ENCODE measurements around the gene RNLS.

The RNLS gene

GRCh38 chr10:88471899-88472298 is 111.2 kb downstream of the RNLS start:
- H3K4me1 Mint-ChIP-seq = no peaks in the 10 kb centered on the region
- H3K27me3 Mint-ChIP-seq (ENCODE audit: low read depth) = no peaks in the 10 kb centered on the region

DNA sequence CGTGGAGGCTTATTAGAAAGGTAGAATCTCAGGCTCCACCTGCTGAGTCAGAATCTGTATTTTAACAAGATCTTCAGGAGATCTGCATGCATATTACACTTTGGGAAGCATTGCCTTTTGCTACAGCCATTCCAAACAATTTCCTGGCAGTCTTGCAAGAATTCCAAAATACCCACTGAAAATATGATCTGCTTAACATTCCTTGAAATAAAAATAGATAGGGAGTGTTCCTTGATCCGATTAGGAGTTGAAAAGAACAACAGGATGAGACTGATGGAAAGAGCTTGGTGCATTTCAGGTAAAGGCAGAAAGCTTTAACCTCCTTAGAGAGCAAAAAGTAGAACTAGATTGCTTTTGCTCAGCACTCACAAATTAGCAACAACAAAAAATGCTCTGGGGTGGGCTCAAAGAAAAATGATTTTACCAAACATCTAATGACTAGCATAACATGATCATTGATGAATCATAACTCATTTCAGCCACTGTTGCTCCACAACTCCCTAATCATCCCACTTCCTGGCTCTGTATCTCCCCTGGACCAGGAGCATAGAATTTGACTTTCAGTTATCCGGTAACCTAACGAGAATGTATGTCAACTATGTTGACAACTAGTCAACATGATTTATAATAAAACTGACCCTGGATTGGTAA is 115.2 kb downstream of the RNLS start:
- no peak overlapping the region for H3K27ac Mint-ChIP-seq
- no peak overlapping the region for H3K4me3 Mint-ChIP-seq
- no peaks in the 10 kb centered on the region for H3K36me3 Mint-ChIP-seq (ENCODE audit: low read depth)
- H3K9me3 Mint-ChIP-seq = no peaks in the 10 kb centered on the region
- no peaks in the 10 kb centered on the region for H3K27me3 Mint-ChIP-seq (ENCODE audit: low read depth)
- H3K4me1 Mint-ChIP-seq = no peaks in the 10 kb centered on the region
- TF ChIP-seq CTCF (IDR thresholded peaks at IDR 0.05; ENCODE audit: unreplicated experiment in 3 of 3) = no peak

More at GRCh38 chr10:88471899-88472298, 111.2 kb downstream of the RNLS start:
- Mint-ChIP-seq H3K36me3 (ENCODE audit: low read depth) (no peaks in the 10 kb centered on the region), H3K9me3 (no peaks in the 10 kb centered on the region), H3K4me3 (no peak overlapping the region), H3K27ac (no peak overlapping the region)
- TF ChIP-seq CTCF (IDR thresholded peaks at IDR 0.05; ENCODE audit: unreplicated experiment in 3 of 3) = no peak

DNA sequence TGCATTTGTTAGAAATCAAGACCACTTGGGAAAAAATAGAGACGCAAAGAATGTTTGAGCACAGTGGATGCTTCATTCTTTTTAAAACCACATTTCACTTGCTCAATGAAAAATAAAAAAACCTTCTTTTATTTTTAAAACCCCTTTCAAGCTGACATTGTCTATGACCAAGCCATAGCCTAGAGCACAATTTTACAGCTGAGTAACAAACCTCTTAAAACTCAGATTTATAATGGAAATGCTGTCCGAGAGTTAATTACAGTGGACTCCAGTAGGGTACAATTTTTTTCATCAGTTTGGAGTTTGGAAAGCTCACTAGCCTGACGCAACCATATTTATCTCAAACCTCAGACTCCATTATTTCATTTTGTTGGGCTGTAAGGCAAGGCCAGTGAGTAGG is 116.3 kb downstream of the RNLS start:
- Mint-ChIP-seq H3K27ac (no peak overlapping the region), H3K9me3 (no peaks in the 10 kb centered on the region), H3K27me3 (ENCODE audit: low read depth) (no peaks in the 10 kb centered on the region), H3K4me3 (no peak overlapping the region), H3K36me3 (ENCODE audit: low read depth) (no peaks in the 10 kb centered on the region), H3K4me1 (no peaks in the 10 kb centered on the region)
- TF ChIP-seq CTCF (IDR thresholded peaks at IDR 0.05; ENCODE audit: unreplicated experiment in 3 of 3) = no peak

DNA sequence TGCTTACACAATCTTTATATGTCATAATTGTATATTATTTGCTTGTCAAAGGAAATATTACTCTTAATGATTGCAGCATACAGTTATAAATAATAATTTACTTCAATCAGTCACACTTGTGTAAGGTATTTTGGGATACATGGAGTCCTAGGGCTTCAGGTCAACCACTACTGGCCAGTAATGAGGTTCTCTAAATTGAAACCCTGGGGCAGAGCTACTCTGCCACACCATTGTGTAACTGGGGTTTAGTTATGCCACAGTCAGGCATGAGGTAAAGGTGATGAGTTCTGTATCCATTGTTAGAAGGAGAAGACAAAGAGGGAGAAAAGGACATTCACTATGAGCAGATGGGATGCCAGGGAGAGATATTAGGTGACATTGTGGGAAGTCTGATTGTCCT is 117.4 kb downstream of the RNLS start:
- Mint-ChIP-seq H3K4me1 (no peaks in the 10 kb centered on the region), H3K36me3 (ENCODE audit: low read depth) (no peaks in the 10 kb centered on the region), H3K27ac (no peak overlapping the region), H3K27me3 (ENCODE audit: low read depth) (no peaks in the 10 kb centered on the region), H3K4me3 (no peak overlapping the region), H3K9me3 (no peaks in the 10 kb centered on the region)
- no peak for TF ChIP-seq CTCF (IDR thresholded peaks at IDR 0.05; ENCODE audit: unreplicated experiment in 3 of 3)

GRCh38 chr10:88463811-88464210 is 119.3 kb downstream of the RNLS start:
- Mint-ChIP-seq H3K4me1 (no peaks in the 10 kb centered on the region), H3K27ac (no peak overlapping the region), H3K4me3 (no peak overlapping the region), H3K36me3 (ENCODE audit: low read depth) (no peaks in the 10 kb centered on the region), H3K27me3 (ENCODE audit: low read depth) (no peaks in the 10 kb centered on the region), H3K9me3 (no peaks in the 10 kb centered on the region)
- TF ChIP-seq CTCF (IDR thresholded peaks at IDR 0.05; ENCODE audit: unreplicated experiment in 3 of 3) = no peak

- Mint-ChIP-seq H3K36me3 (ENCODE audit: low read depth) (no peaks in the 10 kb centered on the region), H3K27ac (no peak overlapping the region), H3K4me3 (no peak overlapping the region), H3K27me3 (ENCODE audit: low read depth) (no peaks in the 10 kb centered on the region), H3K9me3 (no peaks in the 10 kb centered on the region), H3K4me1 (no peaks in the 10 kb centered on the region)
- no peak for TF ChIP-seq CTCF (IDR thresholded peaks at IDR 0.05; ENCODE audit: unreplicated experiment in 3 of 3)
These were observed 121.7 kb downstream of the RNLS start for GRCh38 chr10:88461426-88461825.

Measured in nephron (organoid).